Prostate gland (tissue), 2 donors: ENCODE results near the gene LITAF. TPM values are rescaled to one million over a fixed set of nuclear protein-coding genes. Genes with fewer than 3 reads are reported as not detected.
A peak's percentile ranks its signal among the peaks of the same experiment; 100 is the strongest.

ENCODE experiments used
- DNase-seq: peaks from one replicate; pipeline ENCODE4 v3.0.0-alpha.2; 2019; ENCODE audit warnings: low spot score
- H3K27ac ChIP-seq, 2 donors: fragments of 200-600 bp; sonication (generic); 2 replicates each; pipeline ENCODE4 v1.5.1; 2017 to 2019
- H3K27me3 ChIP-seq: fragments of 200-600 bp; sonication (generic); replicated peaks from 2 replicates; pipeline ENCODE4 v1.5.1; 2019; ENCODE audit not compliant: insufficient read depth
- H3K36me3 ChIP-seq, 2 donors: fragments of 200-600 bp; sonication (generic); 1 replicate in 1 of 2; 2 replicates in 1 of 2; pipeline versions ENCODE4 v1.5.1 to v1.8.1; 2017 to 2019
- H3K4me1 ChIP-seq: fragments of 200-600 bp; sonication (generic); replicated peaks from 2 replicates; pipeline ENCODE4 v1.5.1; 2019
- H3K4me3 ChIP-seq, 2 donors: fragments of 200-600 bp; sonication (generic); 2 replicates each; pipeline ENCODE4 v1.5.1; 2017 to 2019
- H3K9me3 ChIP-seq: fragments of 200-600 bp; sonication (generic); 2 replicates; pipeline ENCODE4 v1.5.1; 2017
- POLR2A ChIP-seq: fragments of 450-650 bp; IDR thresholded peaks from one replicate; pipeline ENCODE4 v1.6.1; 2016; ENCODE audit warnings: antibody characterized with exemption, mild to moderate bottlenecking
- POLR2AphosphoS5 ChIP-seq: sonication (generic); formaldehyde crosslinking; IDR thresholded peaks from one replicate; pipeline ENCODE4 v1.6.1; 2017; ENCODE audit warnings: antibody characterized with exemption
- WGBS: methylation state at CpG from one replicate; pipeline ENCODE4 v1.1.5; 2018; 5-methylcytosine and 5-hydroxymethylcytosine counted together
- intact Hi-C: fragments of 100-400 bp; cut with DNase I; formaldehyde crosslinking; loops from one replicate; pipeline ENCODE4 v1.14.2; 2022
- total RNA-seq, 2 donors: library from RNA; depleted of rRNA; stranded (reverse); fragments of >200 nt; gene quantifications; one replicate each; pipeline ENCODE4 v1.1.0, GENCODE V29; 2016
- TF ChIP-seq, protein P1 (sequence below), 4 experiments: fragments of 200-600 bp in 2 of 4; fragments of 450-650 bp in 2 of 4; sonication (generic) in 2 of 4; IDR thresholded peaks; 1 replicate in 3 of 4; 2 replicates in 1 of 4; pipeline ENCODE4 v1.5.1; 2016 to 2019; ENCODE audit warnings: antibody characterized with exemption in 4 of 4, mild to moderate bottlenecking in 2 of 4, moderate library complexity in 2 of 4

Gene LITAF
- total RNA-seq, 2 donors from 2014 or later = 92.5 to 137 TPM

DNA sequence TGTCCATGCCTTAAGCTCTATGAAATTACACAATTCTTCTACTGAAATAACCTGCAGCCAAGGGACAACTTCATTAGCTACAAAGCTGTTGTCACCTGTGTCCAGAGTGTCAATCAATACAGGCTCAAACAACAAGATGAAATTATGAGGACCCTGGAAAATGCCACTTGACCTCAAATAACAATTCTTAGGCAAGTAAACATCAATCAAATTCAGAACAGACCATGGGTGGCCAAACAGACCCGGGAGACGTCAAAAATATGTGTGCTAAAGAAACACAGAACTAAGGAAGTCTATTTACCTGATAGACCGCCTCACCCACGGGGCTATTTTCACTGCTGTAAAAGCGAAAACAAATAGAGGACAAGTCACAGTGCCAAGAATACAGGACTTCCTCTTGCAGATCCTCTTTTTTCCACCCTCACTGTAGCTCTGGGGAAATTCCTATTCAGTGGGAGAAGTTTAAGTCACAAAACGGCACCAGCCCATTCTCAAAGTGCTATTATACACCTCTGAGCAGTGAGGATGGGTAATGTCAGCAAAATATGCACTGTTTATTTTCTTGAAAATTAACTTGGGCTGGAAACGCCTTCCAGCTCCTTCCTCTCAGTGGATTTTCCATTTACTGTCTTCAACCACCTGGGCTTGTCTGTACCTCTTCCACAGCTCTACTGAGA, 2.7 kb downstream of the LITAF start:
- no peaks in the 10 kb centered on the region for H3K9me3 ChIP-seq
- H3K4me1 ChIP-seq = peaks cover 2% of the 10 kb centered on the region
- peak; percentile 75 for DNase-seq
- H3K4me3 ChIP-seq = peak overlapping the region in 1 of 2 donors; percentile 8
- H3K36me3 ChIP-seq = no peaks in the 10 kb centered on the region
- TF ChIP-seq POLR2A (peak; percentile 54), POLR2AphosphoS5 (peak; percentile 87)
- TF ChIP-seq, protein P1, sequence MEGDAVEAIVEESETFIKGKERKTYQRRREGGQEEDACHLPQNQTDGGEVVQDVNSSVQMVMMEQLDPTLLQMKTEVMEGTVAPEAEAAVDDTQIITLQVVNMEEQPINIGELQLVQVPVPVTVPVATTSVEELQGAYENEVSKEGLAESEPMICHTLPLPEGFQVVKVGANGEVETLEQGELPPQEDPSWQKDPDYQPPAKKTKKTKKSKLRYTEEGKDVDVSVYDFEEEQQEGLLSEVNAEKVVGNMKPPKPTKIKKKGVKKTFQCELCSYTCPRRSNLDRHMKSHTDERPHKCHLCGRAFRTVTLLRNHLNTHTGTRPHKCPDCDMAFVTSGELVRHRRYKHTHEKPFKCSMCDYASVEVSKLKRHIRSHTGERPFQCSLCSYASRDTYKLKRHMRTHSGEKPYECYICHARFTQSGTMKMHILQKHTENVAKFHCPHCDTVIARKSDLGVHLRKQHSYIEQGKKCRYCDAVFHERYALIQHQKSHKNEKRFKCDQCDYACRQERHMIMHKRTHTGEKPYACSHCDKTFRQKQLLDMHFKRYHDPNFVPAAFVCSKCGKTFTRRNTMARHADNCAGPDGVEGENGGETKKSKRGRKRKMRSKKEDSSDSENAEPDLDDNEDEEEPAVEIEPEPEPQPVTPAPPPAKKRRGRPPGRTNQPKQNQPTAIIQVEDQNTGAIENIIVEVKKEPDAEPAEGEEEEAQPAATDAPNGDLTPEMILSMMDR (IDR thresholded peaks at IDR 0.05) = no peak
- no peaks in the 10 kb centered on the region for H3K27me3 ChIP-seq
- intact Hi-C loops = no loop called here
- peak overlapping the region; percentile 99 for H3K27ac ChIP-seq
- WGBS = 17% methylated on average over 7 of the region's 7 CpGs

- intact Hi-C loops = no loop called here
- DNase-seq = no peak
- Histone ChIP-seq H3K4me3 (peak overlapping the region in 1 of 2 donors; percentile 8), H3K9me3 (no peaks in the 10 kb centered on the region), H3K4me1 (peaks cover 2% of the 10 kb centered on the region), H3K36me3 (no peaks in the 10 kb centered on the region), H3K27ac (peak overlapping the region; percentile 99), H3K27me3 (no peaks in the 10 kb centered on the region)
- WGBS = 47% methylated on average over 7 of the region's 7 CpGs
- TF ChIP-seq POLR2A = no peak
- TF ChIP-seq POLR2AphosphoS5 = no peak
- TF ChIP-seq, protein P1 (IDR thresholded peaks at IDR 0.05) = no peak
Observed at GRCh38 chr16:11583166-11583565, 3.6 kb downstream of the LITAF start.

DNA sequence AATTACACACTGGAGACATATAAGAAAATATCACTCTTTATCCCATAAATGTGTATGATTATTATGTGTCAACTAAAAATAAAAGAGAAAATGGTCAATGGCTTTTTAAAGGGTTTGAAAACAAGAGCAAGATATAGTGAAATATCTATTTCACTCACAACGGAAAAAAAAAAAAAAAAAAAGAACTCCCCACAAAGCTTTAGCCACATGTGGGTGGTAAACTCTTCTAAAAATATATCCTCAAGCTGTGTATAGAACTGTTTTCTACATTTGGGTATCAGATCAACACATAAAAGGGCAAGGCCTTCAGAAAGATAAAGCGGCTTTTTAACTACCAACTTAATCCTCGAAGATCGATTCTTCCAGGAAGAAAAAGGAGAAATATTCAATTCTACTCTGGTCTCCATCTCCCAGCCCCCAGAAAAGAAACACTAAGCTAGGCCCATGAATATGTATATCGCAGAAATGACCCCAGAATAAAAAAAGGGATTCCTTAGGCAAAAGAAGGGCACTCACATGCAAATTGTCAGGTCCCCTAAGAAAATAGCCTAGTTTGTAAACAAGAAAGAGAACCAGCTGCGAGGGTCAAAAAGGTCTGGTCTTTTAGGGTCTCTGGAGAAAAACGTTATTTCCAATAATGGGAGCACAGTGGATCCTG, 4.4 kb downstream of the LITAF start:
- TF ChIP-seq POLR2A (no peak), POLR2AphosphoS5 (no peak)
- TF ChIP-seq, protein P1 (IDR thresholded peaks at IDR 0.05) = no peak
- Histone ChIP-seq H3K27ac (peak overlapping the region; percentile 99), H3K9me3 (no peaks in the 10 kb centered on the region), H3K27me3 (no peaks in the 10 kb centered on the region), H3K4me1 (peaks cover 2% of the 10 kb centered on the region), H3K4me3 (no peak overlapping the region), H3K36me3 (no peaks in the 10 kb centered on the region)
- DNase-seq = no peak
- intact Hi-C loops = no loop called here
- WGBS = 73% methylated on average over 7 of the region's 7 CpGs

DNA sequence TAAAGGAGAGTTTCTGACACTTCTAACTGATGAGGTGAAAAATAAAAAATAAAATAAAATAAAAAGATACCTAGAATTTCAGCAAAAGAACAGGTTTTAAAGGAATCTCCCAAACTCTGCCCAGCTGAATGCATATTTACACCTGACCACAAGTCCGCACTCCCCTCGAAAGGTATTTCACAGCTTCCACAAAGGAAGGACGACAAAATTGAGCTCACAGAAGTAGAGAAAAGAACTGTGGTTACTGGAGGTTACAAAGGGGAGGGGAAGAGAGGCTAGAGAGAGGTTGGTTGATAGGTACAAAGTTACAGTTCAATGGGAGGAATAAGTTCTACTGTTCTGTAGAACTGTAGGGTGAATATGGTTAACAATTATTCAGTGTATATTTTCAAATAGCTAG, 5.0 kb downstream of the LITAF start:
- TF ChIP-seq POLR2AphosphoS5 (no peak), POLR2A (no peak)
- TF ChIP-seq, protein P1 (IDR thresholded peaks at IDR 0.05) = no peak
- Histone ChIP-seq H3K36me3 (no peaks in the 10 kb centered on the region), H3K4me3 (no peak overlapping the region), H3K4me1 (peaks cover 2% of the 10 kb centered on the region), H3K9me3 (no peaks in the 10 kb centered on the region), H3K27me3 (no peaks in the 10 kb centered on the region), H3K27ac (no peak overlapping the region)
- WGBS = 83% methylated on average over 3 of the region's 3 CpGs
- no peak for DNase-seq
- intact Hi-C loops = no loop called here
